Panc1 (cell line): ENCODE data around the gene LRRC18. TPM values are rescaled to one million over a fixed set of nuclear protein-coding genes. Genes with fewer than 3 reads are reported as not detected.

Source experiments
- ATAC-seq: fragments of 200-7000 bp; cut with Tn5 transposase; 2 replicates; pipeline ENCODE4 v1.9.1; 2020; ENCODE audit warnings: mild to moderate bottlenecking, moderate library complexity
- BruUV-seq: library from RNA; stranded (reverse); fragments of 400-500 nt; replicated peaks from 2 replicates; lab custom pipeline; 2021; lab: Mats Ljungman, UMichigan
- CTCF ChIA-PET: fragments of 300-600 bp; sonication (Branson Sonifier 250); formaldehyde crosslinking; loops from one replicate; lab custom pipeline; 2022; ENCODE audit warnings: antibody characterized with exemption; lab: Charles Lee
- POLR2A ChIA-PET: fragments of 300-600 bp; sonication (Branson Sonifier 250); formaldehyde crosslinking; loops from one replicate; lab custom pipeline; 2022; ENCODE audit warnings: antibody characterized with exemption; lab: Charles Lee
- DNase-seq: peaks from one replicate; pipeline ENCODE4 v3.0.0-alpha.2; 2010; ENCODE audit warnings: low read depth, low spot score
- H3K27ac ChIP-seq: 2 replicates; pipeline ENCODE4 v1.5.1; 2011; ENCODE audit warnings: mild to moderate bottlenecking, low read length, inconsistent platforms
- H3K27me3 ChIP-seq: fragments of 200-500 bp; sonication (Bioruptor generic); 2 replicates; pipeline ENCODE4 v1.6.0; 2014; ENCODE audit warnings: low read length, inconsistent platforms; ENCODE audit not compliant: control insufficient read depth, insufficient read depth
- H3K36me3 ChIP-seq: fragments of 200-500 bp; sonication (Bioruptor generic); 2 replicates; pipeline ENCODE4 v1.5.1; 2014; ENCODE audit warnings: inconsistent platforms, mild to moderate bottlenecking, low read length, moderate library complexity; ENCODE audit not compliant: control insufficient read depth, insufficient read depth
- H3K4me1 ChIP-seq: 2 replicates; pipeline ENCODE4 v1.5.1; 2011; ENCODE audit warnings: inconsistent platforms, mild to moderate bottlenecking, low read length, moderate library complexity; ENCODE audit not compliant: control insufficient read depth, insufficient read depth
- H3K4me3 ChIP-seq, 2 experiments: 2 replicates each; pipeline ENCODE4 v1.5.1; 2011 to 2012; ENCODE audit warnings: low read depth in 2 of 2, low read length in 2 of 2, mild to moderate bottlenecking in 2 of 2, inconsistent platforms in 1 of 2, moderate library complexity in 1 of 2
- H3K9me3 ChIP-seq: fragments of 200-500 bp; sonication (Bioruptor generic); 2 replicates; pipeline ENCODE4 v1.5.1; 2014; ENCODE audit warnings: low read depth, mild to moderate bottlenecking, inconsistent platforms, low read length, moderate library complexity; ENCODE audit not compliant: control insufficient read depth, insufficient read depth
- POLR2AphosphoS5 ChIP-seq: IDR thresholded peaks from 2 replicates; pipeline ENCODE4 v1.6.1; 2012; ENCODE audit warnings: mild to moderate bottlenecking, low read depth, low read length, moderate library complexity
- REST ChIP-seq, 2 experiments: IDR thresholded peaks; 2 replicates each; pipeline ENCODE4 v1.6.1; 2011 to 2012; ENCODE audit warnings: low read depth in 2 of 2, control low read depth in 1 of 2, low read length in 1 of 2, mild to moderate bottlenecking in 1 of 2, moderate library complexity in 1 of 2; ENCODE audit not compliant: insufficient read depth in 1 of 2
- SIN3A ChIP-seq: IDR thresholded peaks from 2 replicates; pipeline ENCODE4 v1.6.1; 2012; ENCODE audit warnings: low read depth, mild to moderate bottlenecking, low read length, moderate library complexity, borderline replicate concordance; ENCODE audit not compliant: insufficient read depth
- TCF7L2 ChIP-seq: IDR thresholded peaks from 2 replicates; pipeline ENCODE4 v1.6.1; 2011; ENCODE audit warnings: mild to moderate bottlenecking, low read depth, low read length, inconsistent platforms
- in situ Hi-C: cut with HindIII; loops from 2 replicates; pipeline ENCODE4 v1.10.0; 2016; ENCODE audit warnings: low sequenced_read_pairs, low pct_unique_long_range_greater_than_20kb
- intact Hi-C: fragments of 100-400 bp; cut with micrococcal nuclease; formaldehyde crosslinking; loops from one replicate; pipeline ENCODE4 v1.10.0; 2022; ENCODE audit not compliant: unreplicated experiment
- total RNA-seq: library from RNA; stranded (reverse); gene quantifications from one replicate; pipeline ENCODE4 v1.2.1, GENCODE V29; 2021; ENCODE audit not compliant: unreplicated experiment
- TF ChIP-seq, protein P1 (sequence below): fragments of 450-650 bp; IDR thresholded peaks from 2 replicates; pipeline ENCODE4 v1.5.1; 2017; ENCODE audit warnings: mild to moderate bottlenecking

Gene LRRC18
- total RNA-seq, 1 experiment from 2014 or later = not detected

DNA sequence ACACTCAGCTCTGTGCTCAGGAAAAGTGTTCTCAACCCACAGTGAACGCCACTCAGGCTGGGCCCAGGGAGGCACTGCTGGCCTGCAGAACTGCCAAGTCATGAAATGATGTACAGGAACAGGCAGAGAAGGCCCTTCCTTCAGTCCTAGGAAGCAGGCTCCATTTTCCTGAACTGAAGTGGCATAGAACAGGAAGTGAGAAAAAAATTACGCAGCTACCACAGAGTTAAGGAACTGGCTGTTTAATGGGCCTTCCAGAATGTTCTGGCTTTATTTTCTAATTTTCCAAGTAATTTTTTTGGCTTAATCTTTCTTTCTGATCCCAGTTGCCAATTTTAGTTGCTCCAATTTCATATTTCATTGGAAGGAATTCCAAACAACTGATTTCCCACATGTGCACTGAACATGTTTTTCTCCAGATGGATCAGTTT is 39.3 kb downstream of the LRRC18 start:
- no peak for TF ChIP-seq TCF7L2
- BruUV-seq = no TSS peak

DNA sequence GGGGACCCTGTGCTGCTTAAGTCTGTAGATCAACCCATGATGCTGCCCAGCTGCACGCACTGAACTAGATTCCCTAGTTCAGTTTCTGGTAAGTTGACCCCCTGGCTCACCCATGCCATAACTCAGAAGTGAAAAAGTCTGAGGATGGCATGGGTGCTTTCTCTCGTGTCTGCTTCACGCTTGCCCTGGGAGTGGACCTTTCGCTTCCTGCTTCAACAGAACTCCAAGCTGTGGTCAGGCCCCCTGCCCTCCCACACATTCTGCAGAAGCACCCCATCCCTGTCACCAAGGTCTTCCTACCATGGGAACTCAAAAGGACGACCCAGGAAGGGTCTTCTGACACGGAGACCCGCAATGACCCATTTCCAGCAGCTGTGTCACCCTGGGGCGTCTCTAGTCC is 39.9 kb downstream of the LRRC18 start:
- no peaks in the 10 kb centered on the region for H3K36me3 ChIP-seq
- in situ Hi-C loops (no loop called here), intact Hi-C loops (loop anchor here (10.0 kb wide), 1 partner anchor 475 kb away; no protein-coding TSS in a partner anchor)
- DNase-seq (no peak), ATAC-seq (no peak)
- no peaks in the 10 kb centered on the region for H3K4me1 ChIP-seq
- peaks cover 5% of the 10 kb centered on the region; the same call in 1 of the 2 replicates for H3K27me3 ChIP-seq
- POLR2A ChIA-PET = no interaction called here
- BruUV-seq = no TSS peak
- TF ChIP-seq POLR2AphosphoS5 (no peak), SIN3A (no peak), TCF7L2 (no peak), REST (IDR thresholded peaks at IDR 0.05; ENCODE audit: insufficient read depth in 1 of 2, low read depth in 2 of 2, low read length in 1 of 2) (no peak)
- TF ChIP-seq, protein P1, sequence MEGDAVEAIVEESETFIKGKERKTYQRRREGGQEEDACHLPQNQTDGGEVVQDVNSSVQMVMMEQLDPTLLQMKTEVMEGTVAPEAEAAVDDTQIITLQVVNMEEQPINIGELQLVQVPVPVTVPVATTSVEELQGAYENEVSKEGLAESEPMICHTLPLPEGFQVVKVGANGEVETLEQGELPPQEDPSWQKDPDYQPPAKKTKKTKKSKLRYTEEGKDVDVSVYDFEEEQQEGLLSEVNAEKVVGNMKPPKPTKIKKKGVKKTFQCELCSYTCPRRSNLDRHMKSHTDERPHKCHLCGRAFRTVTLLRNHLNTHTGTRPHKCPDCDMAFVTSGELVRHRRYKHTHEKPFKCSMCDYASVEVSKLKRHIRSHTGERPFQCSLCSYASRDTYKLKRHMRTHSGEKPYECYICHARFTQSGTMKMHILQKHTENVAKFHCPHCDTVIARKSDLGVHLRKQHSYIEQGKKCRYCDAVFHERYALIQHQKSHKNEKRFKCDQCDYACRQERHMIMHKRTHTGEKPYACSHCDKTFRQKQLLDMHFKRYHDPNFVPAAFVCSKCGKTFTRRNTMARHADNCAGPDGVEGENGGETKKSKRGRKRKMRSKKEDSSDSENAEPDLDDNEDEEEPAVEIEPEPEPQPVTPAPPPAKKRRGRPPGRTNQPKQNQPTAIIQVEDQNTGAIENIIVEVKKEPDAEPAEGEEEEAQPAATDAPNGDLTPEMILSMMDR = no peak
- H3K4me3 ChIP-seq = no peak overlapping the region
- no peak overlapping the region for H3K27ac ChIP-seq
- CTCF ChIA-PET = no interaction called here
- no peaks in the 10 kb centered on the region for H3K9me3 ChIP-seq

More for the DNA sequence above, 39.3 kb downstream of the LRRC18 start:
- no peak overlapping the region for H3K4me3 ChIP-seq
- no peak overlapping the region for H3K27ac ChIP-seq
- H3K36me3 ChIP-seq = no peaks in the 10 kb centered on the region
- no peaks in the 10 kb centered on the region for H3K9me3 ChIP-seq
- POLR2A ChIA-PET = no interaction called here
- peaks cover 5% of the 10 kb centered on the region; the same call in 1 of the 2 replicates for H3K27me3 ChIP-seq
- no peaks in the 10 kb centered on the region for H3K4me1 ChIP-seq
- CTCF ChIA-PET = no interaction called here
- intact Hi-C loops (loop anchor here (10.0 kb wide), 1 partner anchor 474 kb away; no protein-coding TSS in a partner anchor), in situ Hi-C loops (no loop called here)
- ATAC-seq = no peak
- DNase-seq = no peak

DNA sequence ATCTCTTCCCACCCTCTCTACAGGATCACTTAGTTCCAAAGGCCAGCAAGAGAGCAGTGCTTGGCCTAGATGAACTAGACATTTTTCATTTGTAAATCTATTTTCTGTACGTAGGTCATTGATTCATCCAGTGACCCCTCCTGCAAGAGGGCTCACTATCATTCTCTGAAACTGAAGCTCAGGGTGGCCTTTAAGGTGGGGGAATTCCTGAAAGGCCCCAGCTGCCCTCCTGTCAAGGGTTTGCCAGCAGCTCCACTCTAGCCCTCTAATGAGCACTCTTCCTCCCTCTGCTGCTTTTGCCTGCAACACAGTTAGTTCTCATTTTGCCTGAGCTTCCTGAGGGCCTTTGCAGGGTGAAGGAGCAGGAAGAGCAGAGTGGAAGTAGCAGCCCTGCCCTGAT is 41.2 kb downstream of the LRRC18 start:
- in situ Hi-C loops = no loop called here
- DNase-seq = no peak
- POLR2A ChIA-PET = no interaction called here
- intact Hi-C loops = no loop called here
- H3K27ac ChIP-seq = no peak overlapping the region
- no peaks in the 10 kb centered on the region for H3K36me3 ChIP-seq
- H3K4me1 ChIP-seq = no peaks in the 10 kb centered on the region
- no TSS peak for BruUV-seq
- H3K4me3 ChIP-seq = no peak overlapping the region
- H3K27me3 ChIP-seq = peaks cover 6% of the 10 kb centered on the region
- no peaks in the 10 kb centered on the region for H3K9me3 ChIP-seq
- no peak for ATAC-seq
- CTCF ChIA-PET = no interaction called here
- TF ChIP-seq POLR2AphosphoS5 (no peak), REST (IDR thresholded peaks at IDR 0.05; ENCODE audit: insufficient read depth in 1 of 2, low read depth in 2 of 2, low read length in 1 of 2) (no peak), SIN3A (no peak), TCF7L2 (no peak)
- TF ChIP-seq, protein P1 = no peak
